ENCODE data around the gene OSBPL2.
A peak's percentile ranks its signal among the peaks of the same experiment; 100 is the strongest.

Gene OSBPL2

DNA sequence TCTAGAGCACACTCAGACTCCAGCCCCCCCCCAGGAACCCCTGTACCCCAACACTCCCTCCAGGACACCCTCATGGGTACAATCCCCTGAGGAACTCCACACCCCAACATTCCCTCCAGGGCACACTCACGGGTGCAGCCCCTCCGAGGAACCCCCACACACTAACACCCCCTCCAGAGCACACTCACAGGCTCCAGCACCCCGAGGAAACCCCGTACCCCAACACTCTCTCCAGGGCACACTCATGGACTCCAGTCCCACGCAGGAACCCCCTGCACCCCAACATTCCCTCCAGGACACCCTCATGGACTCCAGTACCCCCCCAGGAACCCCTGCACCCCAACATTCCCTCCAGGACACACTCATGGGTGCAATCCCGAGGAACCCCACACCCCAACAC, 97.2 kb downstream of the OSBPL2 start:
- TF ChIP-seq USF1 (IDR thresholded peaks at IDR 0.05) (no peak), TEAD4 (IDR thresholded peaks at IDR 0.05) (no peak), EP300 (IDR thresholded peaks at IDR 0.05; ENCODE audit: borderline replicate concordance) (no peak), YY1 (IDR thresholded peaks at IDR 0.05; ENCODE audit: low read depth) (no peak), CEBPB (IDR thresholded peaks at IDR 0.05) (no peak), TCF12 (IDR thresholded peaks at IDR 0.05; ENCODE audit: low read depth) (no peak), FOXM1 (IDR thresholded peaks at IDR 0.05; ENCODE audit: borderline replicate concordance, low read depth) (no peak), NFIC (IDR thresholded peaks at IDR 0.05) (no peak), RAD21 (IDR thresholded peaks at IDR 0.05; ENCODE audit: low read depth) (no peak), CREB1 (IDR thresholded peaks at IDR 0.05; ENCODE audit: low read depth) (no peak), ZBTB7A (IDR thresholded peaks at IDR 0.05; ENCODE audit: low read depth) (no peak), EGR1 (IDR thresholded peaks at IDR 0.05) (no peak), TAF1 (IDR thresholded peaks at IDR 0.05; ENCODE audit: low read depth) (no peak)
- TF ChIP-seq, protein P1, sequence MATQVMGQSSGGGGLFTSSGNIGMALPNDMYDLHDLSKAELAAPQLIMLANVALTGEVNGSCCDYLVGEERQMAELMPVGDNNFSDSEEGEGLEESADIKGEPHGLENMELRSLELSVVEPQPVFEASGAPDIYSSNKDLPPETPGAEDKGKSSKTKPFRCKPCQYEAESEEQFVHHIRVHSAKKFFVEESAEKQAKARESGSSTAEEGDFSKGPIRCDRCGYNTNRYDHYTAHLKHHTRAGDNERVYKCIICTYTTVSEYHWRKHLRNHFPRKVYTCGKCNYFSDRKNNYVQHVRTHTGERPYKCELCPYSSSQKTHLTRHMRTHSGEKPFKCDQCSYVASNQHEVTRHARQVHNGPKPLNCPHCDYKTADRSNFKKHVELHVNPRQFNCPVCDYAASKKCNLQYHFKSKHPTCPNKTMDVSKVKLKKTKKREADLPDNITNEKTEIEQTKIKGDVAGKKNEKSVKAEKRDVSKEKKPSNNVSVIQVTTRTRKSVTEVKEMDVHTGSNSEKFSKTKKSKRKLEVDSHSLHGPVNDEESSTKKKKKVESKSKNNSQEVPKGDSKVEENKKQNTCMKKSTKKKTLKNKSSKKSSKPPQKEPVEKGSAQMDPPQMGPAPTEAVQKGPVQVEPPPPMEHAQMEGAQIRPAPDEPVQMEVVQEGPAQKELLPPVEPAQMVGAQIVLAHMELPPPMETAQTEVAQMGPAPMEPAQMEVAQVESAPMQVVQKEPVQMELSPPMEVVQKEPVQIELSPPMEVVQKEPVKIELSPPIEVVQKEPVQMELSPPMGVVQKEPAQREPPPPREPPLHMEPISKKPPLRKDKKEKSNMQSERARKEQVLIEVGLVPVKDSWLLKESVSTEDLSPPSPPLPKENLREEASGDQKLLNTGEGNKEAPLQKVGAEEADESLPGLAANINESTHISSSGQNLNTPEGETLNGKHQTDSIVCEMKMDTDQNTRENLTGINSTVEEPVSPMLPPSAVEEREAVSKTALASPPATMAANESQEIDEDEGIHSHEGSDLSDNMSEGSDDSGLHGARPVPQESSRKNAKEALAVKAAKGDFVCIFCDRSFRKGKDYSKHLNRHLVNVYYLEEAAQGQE (IDR thresholded peaks at IDR 0.05; ENCODE audit: low read depth): no peak
- TF ChIP-seq, protein P2, sequence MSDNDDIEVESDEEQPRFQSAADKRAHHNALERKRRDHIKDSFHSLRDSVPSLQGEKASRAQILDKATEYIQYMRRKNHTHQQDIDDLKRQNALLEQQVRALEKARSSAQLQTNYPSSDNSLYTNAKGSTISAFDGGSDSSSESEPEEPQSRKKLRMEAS (IDR thresholded peaks at IDR 0.05): no peak

DNA sequence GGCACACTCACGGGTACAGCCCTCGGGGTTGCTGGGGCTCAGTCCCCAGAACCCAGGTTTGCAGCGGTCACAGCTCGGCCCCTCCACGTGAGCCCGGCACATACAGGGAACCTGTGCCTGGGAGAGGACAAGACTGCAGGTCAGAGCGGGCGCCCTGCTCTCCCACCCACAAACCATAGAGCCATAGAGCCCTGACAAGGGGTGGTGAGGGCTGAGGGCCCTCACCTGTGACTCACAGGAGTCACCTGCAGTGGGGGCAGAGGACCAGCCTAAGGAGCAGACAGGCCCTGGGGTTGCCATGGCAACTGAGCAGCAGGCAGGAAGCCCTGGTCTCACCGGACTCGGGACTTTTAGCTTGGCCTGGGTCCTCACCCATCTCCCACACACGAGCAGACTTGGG, 98.0 kb downstream of the OSBPL2 start:
- TF ChIP-seq TEAD4 (IDR thresholded peaks at IDR 0.05) (no peak), FOXM1 (IDR thresholded peaks at IDR 0.05; ENCODE audit: borderline replicate concordance, low read depth) (no peak), CEBPB (IDR thresholded peaks at IDR 0.05) (no peak), TCF12 (IDR thresholded peaks at IDR 0.05; ENCODE audit: low read depth) (no peak), ZBTB7A (IDR thresholded peaks at IDR 0.05; ENCODE audit: low read depth) (peak; percentile 22; the same call in 1 of the 2 replicates), YY1 (IDR thresholded peaks at IDR 0.05; ENCODE audit: low read depth) (no peak), EP300 (IDR thresholded peaks at IDR 0.05; ENCODE audit: borderline replicate concordance) (peak; percentile 2; the same call in 1 of the 2 replicates)
- TF ChIP-seq, protein P2 (IDR thresholded peaks at IDR 0.05): no peak

GRCh38 chr20:62336775-62337557, 98.6 kb downstream of the OSBPL2 start:
- 0 out of 2 replicates have a peak, but pooled peaks have one; percentile 13 for TF ChIP-seq EP300 (IDR thresholded peaks at IDR 0.05; ENCODE audit: borderline replicate concordance)
- TF ChIP-seq, protein P2 (IDR thresholded peaks at IDR 0.05): no peak

DNA sequence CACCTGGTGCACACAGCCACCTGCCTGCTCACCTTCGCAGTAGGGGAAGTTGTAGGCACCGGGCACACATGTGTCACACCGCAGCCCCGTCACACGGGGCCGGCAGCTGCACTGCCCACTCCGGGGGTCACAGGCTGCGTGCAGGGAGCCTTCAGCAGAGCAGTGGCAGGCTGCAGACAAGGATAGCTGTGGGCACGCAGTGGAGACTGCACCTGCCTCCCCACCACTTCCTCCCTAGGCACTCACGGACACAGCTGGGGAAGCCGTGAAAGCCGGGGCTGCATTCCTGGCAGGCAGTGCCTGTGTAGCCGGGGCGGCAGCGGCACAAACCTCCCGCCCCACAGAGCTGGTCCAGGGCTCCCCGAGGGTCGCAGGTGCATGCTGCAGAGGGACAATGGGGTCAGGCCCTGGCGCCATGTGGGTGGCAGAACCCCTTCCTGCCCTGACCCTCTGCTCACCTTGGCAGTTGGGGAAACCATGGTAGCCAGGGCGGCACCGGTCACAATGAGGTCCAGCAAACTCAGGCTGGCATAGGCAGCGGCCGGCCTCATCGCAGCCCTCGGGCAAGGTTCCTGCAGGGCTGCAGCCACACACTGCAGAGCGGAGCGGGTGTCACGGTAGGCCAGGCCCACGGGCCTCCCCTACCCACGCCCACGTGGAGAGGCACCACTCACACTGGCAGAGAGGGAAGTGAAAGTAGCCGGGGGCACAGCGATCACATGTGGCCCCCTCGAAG, 99.4 kb downstream of the OSBPL2 start:
- no peak for TF ChIP-seq EGR1 (IDR thresholded peaks at IDR 0.05)
- TF ChIP-seq RAD21 (IDR thresholded peaks at IDR 0.05; ENCODE audit: low read depth): no peak

- TF ChIP-seq, protein P2 (IDR thresholded peaks at IDR 0.05): no peak
- TF ChIP-seq TCF12 (IDR thresholded peaks at IDR 0.05; ENCODE audit: low read depth) (no peak), YY1 (IDR thresholded peaks at IDR 0.05; ENCODE audit: low read depth) (no peak), RAD21 (IDR thresholded peaks at IDR 0.05; ENCODE audit: low read depth) (no peak), EGR1 (IDR thresholded peaks at IDR 0.05) (no peak), TAF1 (IDR thresholded peaks at IDR 0.05; ENCODE audit: low read depth) (no peak), CEBPB (IDR thresholded peaks at IDR 0.05) (no peak), NFIC (IDR thresholded peaks at IDR 0.05) (no peak), ZBTB7A (IDR thresholded peaks at IDR 0.05; ENCODE audit: low read depth) (no peak), EP300 (IDR thresholded peaks at IDR 0.05; ENCODE audit: borderline replicate concordance) (no peak), CREB1 (IDR thresholded peaks at IDR 0.05; ENCODE audit: low read depth) (no peak), USF1 (IDR thresholded peaks at IDR 0.05) (no peak), FOXM1 (IDR thresholded peaks at IDR 0.05; ENCODE audit: borderline replicate concordance, low read depth) (no peak)
- TF ChIP-seq, protein P1 (IDR thresholded peaks at IDR 0.05; ENCODE audit: low read depth): no peak
These were observed 99.9 kb downstream of the OSBPL2 start for GRCh38 chr20:62338294-62338620.

Measured in Ishikawa (cell line).